K562 (cell line): Measurements from ENCODE around the gene TRIP12. TPM values are rescaled to one million over a fixed set of nuclear protein-coding genes. Genes with fewer than 3 reads are reported as not detected.
A peak's percentile ranks its signal among the peaks of the same experiment; 100 is the strongest.

Source experiments
- ATF3 ChIP-seq, 2 experiments: fragments of 450-650 bp in 1 of 2; sonication (generic) in 1 of 2; formaldehyde crosslinking in 1 of 2; IDR thresholded peaks in 1 of 2; conservative IDR thresholded peaks in 1 of 2; 2 replicates each; pipeline versions ENCODE4 v1.6.1 to v1.8.1; 2016 to 2023; ENCODE audit warnings: mild to moderate bottlenecking in 2 of 2, moderate library complexity in 2 of 2, inconsistent platforms in 1 of 2, missing genetic modification reagents in 1 of 2
- CLOCK ChIP-seq: fragments of 250-450 bp; sonication (Bioruptor Pico); IDR thresholded peaks from 2 replicates; pipeline ENCODE4 v1.4.0; 2020; ENCODE audit warnings: mild to moderate bottlenecking, moderate library complexity, borderline replicate concordance
- CREB5 ChIP-seq: fragments of 250-450 bp; sonication (Bioruptor Pico); IDR thresholded peaks from 2 replicates; pipeline ENCODE4 v1.5.0; 2020; ENCODE audit warnings: mild to moderate bottlenecking
- CREBBP ChIP-seq: IDR thresholded peaks from one replicate; pipeline ENCODE4 v1.6.1; 2012; ENCODE audit warnings: low read depth, mild to moderate bottlenecking, control low read depth, inconsistent platforms, low read length
- GTF2A2 ChIP-seq: IDR thresholded peaks from 2 replicates; pipeline ENCODE4 v1.6.1; 2016; ENCODE audit warnings: mild to moderate bottlenecking, missing genetic modification characterization, missing compliant biosample characterization
- MEF2D ChIP-seq: conservative IDR thresholded peaks from 2 replicates; pipeline ENCODE4 v1.6.1; 2016; ENCODE audit warnings: low read depth, missing genetic modification characterization, missing compliant biosample characterization
- NFIC ChIP-seq: fragments of 450-650 bp; IDR thresholded peaks from 2 replicates; pipeline ENCODE4 v1.6.1; 2017; ENCODE audit warnings: mild to moderate bottlenecking, inconsistent platforms
- SREBF1 ChIP-seq: fragments of 150-350 bp; IDR thresholded peaks from 2 replicates; pipeline ENCODE4 v1.6.1; 2014; ENCODE audit warnings: antibody characterized with exemption, low read depth, low read length, borderline replicate concordance
- TSC22D4 ChIP-seq: fragments of 450-650 bp; IDR thresholded peaks from 2 replicates; pipeline ENCODE4 v1.6.1; 2016; ENCODE audit warnings: missing genetic modification characterization, missing biosample characterization, control low read depth
- ZBTB2 ChIP-seq: fragments of 450-650 bp; IDR thresholded peaks from 2 replicates; pipeline ENCODE4 v1.6.1; 2016; ENCODE audit warnings: antibody characterized with exemption
- ZMIZ1 ChIP-seq, 2 experiments: fragments of 150-350 bp in 1 of 2; IDR thresholded peaks; 2 replicates each; pipeline ENCODE4 v1.6.1; 2012 to 2016; ENCODE audit warnings: low read depth in 2 of 2, low read length in 2 of 2, mild to moderate bottlenecking in 1 of 2, moderate library complexity in 1 of 2
- ZNF77 ChIP-seq: fragments of 250-450 bp; sonication (Bioruptor Pico); IDR thresholded peaks from 2 replicates; pipeline ENCODE4 v1.5.0; 2020
- ZNF830 ChIP-seq: fragments of 250-450 bp; sonication (Bioruptor Pico); IDR thresholded peaks from 2 replicates; pipeline ENCODE4 v1.5.0; 2021; ENCODE audit warnings: mild to moderate bottlenecking
- polyA plus RNA-seq, 8 experiments: library from polyadenylated mRNA; depleted of rRNA in 4 of 8; stranded (reverse) in 5 of 8; unstranded in 3 of 8; fragments of >200 nt; fragmentation: Nextera tagmentation in 2 of 8; fragmentation: Illumina TruSeq in 1 of 8; extraction: Ambion mirVana in 2 of 8; extraction: Trizol in 1 of 8; gene quantifications; 2 replicates each; pipeline versions ENCODE4 v1.2.1 to v1.2.3, GENCODE V29; 2011 to 2014; ENCODE audit warnings: inconsistent platforms in 1 of 8, missing spikeins in 1 of 8
- total RNA-seq, 7 experiments: library from RNA; depleted of rRNA in 6 of 7; stranded (reverse); fragments of >200 nt in 6 of 7; fragmentation: Illumina TruSeq in 2 of 7; extraction: Trizol in 2 of 7; gene quantifications; 2 replicates each; pipeline versions ENCODE4 v1.2.1 to v1.2.3, GENCODE V29; 2011 to 2021; ENCODE audit warnings: low replicate concordance in 1 of 7

TRIP12 gene
- total and polyA plus RNA-seq, 9 of the 15 experiments (the other 6 are each of a cell fraction or from before 2014, with no cell fraction given): 15.2 to 131 (median 80.1) TPM

DNA sequence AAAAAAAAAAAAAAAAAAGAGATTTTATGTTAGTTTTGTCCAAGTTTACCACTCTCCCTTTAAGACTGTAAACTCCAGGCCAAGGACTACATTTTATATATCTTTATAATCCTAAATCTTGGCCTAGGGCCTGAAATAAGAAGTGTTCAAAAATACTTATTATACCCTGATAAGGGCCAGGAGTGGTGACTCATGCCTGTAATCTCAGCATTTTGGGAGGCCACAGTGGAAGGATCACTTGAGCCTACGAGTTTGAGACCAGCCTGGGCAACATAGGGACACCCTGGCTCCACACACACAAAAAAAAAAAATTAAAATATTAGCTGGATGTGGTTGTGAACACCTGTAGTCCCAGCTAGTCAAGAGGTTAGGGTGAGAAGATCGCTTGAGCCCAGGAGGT is 12.7 kb downstream of the TRIP12 start (continued):
- TF ChIP-seq ZMIZ1 (IDR thresholded peaks at IDR 0.05; ENCODE audit: low read depth in 2 of 2, low read length in 2 of 2): no peak
- no peak for TF ChIP-seq CREB5 (CRISPR knock-in tag)
- no peak for TF ChIP-seq ZNF77 (CRISPR knock-in tag)
- no peak for TF ChIP-seq CREBBP
- TF ChIP-seq GTF2A2 (tag): no peak
- TF ChIP-seq SREBF1: no peak
- TF ChIP-seq ZNF830 (CRISPR knock-in tag): no peak
- TF ChIP-seq TSC22D4 (tag): no peak
- TF ChIP-seq ZBTB2: no peak
- TF ChIP-seq NFIC: 0 out of 2 replicates have a peak, but pooled peaks have one; percentile 9
- TF ChIP-seq ATF3 (IDR thresholded peaks at IDR 0.05): peak; percentile 49; the same call in 1 of the 2 replicates
- TF ChIP-seq ATF3 (CRISPR knock-in tag; conservative IDR thresholded peaks at IDR 0.05): no peak
- TF ChIP-seq CLOCK (CRISPR knock-in tag): no peak
- TF ChIP-seq MEF2D (tag): no peak
